GM12864 (cell line): ENCODE data around the gene JARID2.

ENCODE experiments used
- DNase-seq: peaks from one replicate; pipeline ENCODE4 v3.0.0-alpha.2; 2011; ENCODE audit warnings: low read depth
- H3K4me3 ChIP-seq: 2 replicates; pipeline ENCODE4 v1.5.1; 2011; ENCODE audit warnings: mild to moderate bottlenecking, low read depth, low read length, control low read depth
- CTCF ChIP-seq: IDR thresholded peaks from 2 replicates; pipeline ENCODE4 v1.5.1; 2011; ENCODE audit warnings: low read depth, mild to moderate bottlenecking, moderate library complexity, low read length, control low read depth, inconsistent platforms; ENCODE audit errors: missing control alignments

JARID2 gene

GRCh38 chr6:15470746-15471145 lies 224.9 kb downstream of the JARID2 start:
- no peak overlapping the region for H3K4me3 ChIP-seq
- no peak for TF ChIP-seq CTCF
- no peak for DNase-seq

GRCh38 chr6:15472621-15473020 lies 226.8 kb downstream of the JARID2 start:
- no peak for TF ChIP-seq CTCF
- no peak overlapping the region for H3K4me3 ChIP-seq
- DNase-seq: no peak

GRCh38 chr6:15473174-15473573 lies 227.3 kb downstream of the JARID2 start:
- no peak for TF ChIP-seq CTCF
- no peak overlapping the region for H3K4me3 ChIP-seq
- DNase-seq: no peak

GRCh38 chr6:15473741-15474161 lies 227.9 kb downstream of the JARID2 start:
- no peak for TF ChIP-seq CTCF
- DNase-seq: no peak
- no peak overlapping the region for H3K4me3 ChIP-seq

GRCh38 chr6:15474196-15474595 lies 228.3 kb downstream of the JARID2 start:
- no peak for DNase-seq
- H3K4me3 ChIP-seq: no peak overlapping the region
- no peak for TF ChIP-seq CTCF

- H3K4me3 ChIP-seq: no peak overlapping the region
- DNase-seq: no peak
- TF ChIP-seq CTCF: no peak
Measured at GRCh38 chr6:15475261-15475660, 229.4 kb downstream of the JARID2 start.

GRCh38 chr6:15475872-15476271 lies 230.0 kb downstream of the JARID2 start:
- no peak for DNase-seq
- TF ChIP-seq CTCF: no peak
- no peak overlapping the region for H3K4me3 ChIP-seq
